OCI-LY3 (cell line): ENCODE results near the gene COL24A1.

ENCODE experiments used
- H2AFZ ChIP-seq: fragments of 200-600, 300-600 bp; shearing (Covaris generic); 2 replicates; pipeline ENCODE4 v1.6.0; 2014; ENCODE audit warnings: antibody characterized with exemption, low read depth, low read length
- H3K27ac ChIP-seq: fragments of 200-600, 300-600 bp; sonication (generic); 2 replicates; pipeline ENCODE4 v1.5.1; 2014; ENCODE audit warnings: mild to moderate bottlenecking, low read length, moderate library complexity, mixed read lengths
- H3K27me3 ChIP-seq: fragments of 200-600, 300-600 bp; sonication (generic); 2 replicates; pipeline ENCODE4 v1.6.1; 2014; ENCODE audit warnings: low read depth, low read length, mixed read lengths
- H3K36me3 ChIP-seq: fragments of 200-600, 300-600 bp; sonication (generic); replicated peaks from 2 replicates; pipeline ENCODE3; 2014; ENCODE audit warnings: low read depth, low read length, mixed read lengths
- H3K4me1 ChIP-seq: fragments of 300-600, 200-600 bp; sonication (generic); 2 replicates; pipeline ENCODE4 v1.6.1; 2014; ENCODE audit warnings: low read length, mixed read lengths
- H3K4me2 ChIP-seq: fragments of 200-600, 300-600 bp; sonication (generic); 2 replicates; pipeline ENCODE4 v1.6.1; 2014; ENCODE audit warnings: low read length, mixed read lengths
- H3K4me3 ChIP-seq: fragments of 300-600, 200-600 bp; sonication (generic); 2 replicates; pipeline ENCODE4 v1.5.1; 2014; ENCODE audit warnings: antibody characterized with exemption, mild to moderate bottlenecking, low read length, moderate library complexity
- H3K79me2 ChIP-seq: fragments of 300-600, 200-600 bp; shearing (Covaris generic); 2 replicates; pipeline ENCODE4 v1.6.1; 2014; ENCODE audit warnings: mild to moderate bottlenecking, low read length, mixed read lengths
- H3K9ac ChIP-seq: fragments of 300-600, 200-600 bp; shearing (Covaris generic); 2 replicates; pipeline ENCODE4 v1.6.0; 2014; ENCODE audit warnings: mild to moderate bottlenecking, low read length, moderate library complexity
- H3K9me3 ChIP-seq: fragments of 200-600, 300-600 bp; shearing (Covaris generic); 2 replicates; pipeline ENCODE4 v1.6.1; 2014; ENCODE audit warnings: low read length, mixed read lengths; ENCODE audit not compliant: insufficient read depth
- H4K20me1 ChIP-seq: fragments of 200-600, 300-600 bp; sonication (generic); 2 replicates; pipeline ENCODE4 v1.6.1; 2016; ENCODE audit warnings: low read length, mixed read lengths; ENCODE audit not compliant: insufficient read depth
- CTCF ChIP-seq: fragments of 200-600, 300-600 bp; sonication (generic); IDR thresholded peaks from 2 replicates; pipeline ENCODE4 v1.5.1; 2014; ENCODE audit warnings: antibody characterized with exemption, low read length, low read depth
- EZH2phosphoT487 ChIP-seq: fragments of 200-600 bp; shearing (Covaris generic); IDR thresholded peaks from 2 replicates; pipeline ENCODE4 v1.6.1; 2018; ENCODE audit warnings: antibody characterized with exemption, mixed run types, low read depth

The COL24A1 gene

GRCh38 chr1:86156566-86157455 lies at the start of gene COL24A1:
Gene COL24A1 (minus strand): TSS chr1:86156772. CDS start chr1:86156396, 376 bp downstream.
- Histone ChIP-seq H3K27ac (no peak within 1 kb of the TSS), H3K79me2 (no peaks in the 10 kb centered on the region), H3K9ac (no peak within 1 kb of the TSS), H3K27me3 (no peaks in the 10 kb centered on the region), H4K20me1 (no peaks in the 10 kb centered on the region), H3K4me1 (no peaks in the 10 kb centered on the region), H3K36me3 (no peaks in the 10 kb centered on the region), H2AFZ (no peak within 1 kb of the TSS), H3K4me2 (no peak within 1 kb of the TSS), H3K9me3 (no peaks in the 10 kb centered on the region), H3K4me3 (no peak within 1 kb of the TSS)
- no peak for TF ChIP-seq EZH2phosphoT487
- no peak for TF ChIP-seq CTCF

GRCh38 chr1:86205741-86206140 lies 49.2 kb upstream of the COL24A1 start:
- H3K36me3 ChIP-seq = no peaks in the 10 kb centered on the region
- H3K9ac ChIP-seq = no peak overlapping the region
- H3K4me1 ChIP-seq = no peaks in the 10 kb centered on the region
- TF ChIP-seq CTCF (no peak), EZH2phosphoT487 (no peak)
- H3K27ac ChIP-seq = no peak overlapping the region
- no peaks in the 10 kb centered on the region for H4K20me1 ChIP-seq
- H3K79me2 ChIP-seq = no peaks in the 10 kb centered on the region
- no peaks in the 10 kb centered on the region for H3K9me3 ChIP-seq
- no peak overlapping the region for H3K4me2 ChIP-seq
- H2AFZ ChIP-seq = no peak overlapping the region
- no peak overlapping the region for H3K4me3 ChIP-seq
- no peaks in the 10 kb centered on the region for H3K27me3 ChIP-seq

- H3K4me2 ChIP-seq = no peak overlapping the region
- no peaks in the 10 kb centered on the region for H3K36me3 ChIP-seq
- H3K27me3 ChIP-seq = no peaks in the 10 kb centered on the region
- H3K27ac ChIP-seq = no peak overlapping the region
- no peaks in the 10 kb centered on the region for H3K4me1 ChIP-seq
- no peaks in the 10 kb centered on the region for H3K9me3 ChIP-seq
- no peaks in the 10 kb centered on the region for H4K20me1 ChIP-seq
- H3K9ac ChIP-seq = no peak overlapping the region
- H3K4me3 ChIP-seq = no peak overlapping the region
- H2AFZ ChIP-seq = no peak overlapping the region
- TF ChIP-seq EZH2phosphoT487 (no peak), CTCF (no peak)
- no peaks in the 10 kb centered on the region for H3K79me2 ChIP-seq
Observed at GRCh38 chr1:86202552-86203340, 46.2 kb upstream of the COL24A1 start.

- Histone ChIP-seq H3K4me2 (no peak overlapping the region), H2AFZ (no peak overlapping the region), H4K20me1 (no peaks in the 10 kb centered on the region), H3K27me3 (no peaks in the 10 kb centered on the region), H3K9me3 (no peaks in the 10 kb centered on the region), H3K27ac (no peak overlapping the region), H3K9ac (no peak overlapping the region), H3K79me2 (no peaks in the 10 kb centered on the region), H3K36me3 (no peaks in the 10 kb centered on the region), H3K4me3 (no peak overlapping the region), H3K4me1 (no peaks in the 10 kb centered on the region)
- TF ChIP-seq CTCF (no peak), EZH2phosphoT487 (no peak)
Observed at GRCh38 chr1:86201311-86201710, 44.7 kb upstream of the COL24A1 start.
